IMR-90 (cell line): ENCODE measurements around the gene ZG16. TPM values are rescaled to one million over a fixed set of nuclear protein-coding genes. Genes with fewer than 3 reads are reported as not detected.

ENCODE experiments used
- ATAC-seq: fragments of 200-7000 bp; cut with Tn5 transposase; 2 replicates; pipeline ENCODE4 v1.9.1; 2020; ENCODE audit warnings: low read depth, mild to moderate bottlenecking, moderate library complexity
- BruUV-seq: library from RNA; stranded (reverse); fragments of 400-500 nt; replicated peaks from 2 replicates; lab custom pipeline; 2021; lab: Mats Ljungman, UMichigan
- CTCF ChIA-PET: fragments of 300-600 bp; formaldehyde crosslinking; extraction: SDS; loops from one replicate; lab custom pipeline; 2021; ENCODE audit warnings: antibody characterized with exemption; lab: Yijun Ruan, JAX
- POLR2A ChIA-PET: fragments of 300-600 bp; sonication (Branson Sonifier 250); formaldehyde crosslinking; loops from one replicate; lab custom pipeline; 2022; ENCODE audit warnings: antibody characterized with exemption; ENCODE audit not compliant: unreplicated experiment; lab: Charles Lee
- DNase-seq: peaks from one replicate; pipeline ENCODE4 v3.0.0; 2013
- H2AFZ ChIP-seq: replicated peaks from 2 replicates; pipeline ENCODE3; 2013; ENCODE audit warnings: low read length, mild to moderate bottlenecking; ENCODE audit not compliant: poor library complexity
- H2AK5ac ChIP-seq: 2 replicates; pipeline ENCODE4 v1.6.1; 2013; ENCODE audit warnings: low read depth, low read length, inconsistent platforms
- H2AK9ac ChIP-seq: replicated peaks from 2 replicates; pipeline ENCODE3; 2013; ENCODE audit warnings: mild to moderate bottlenecking, low read depth, low read length, moderate library complexity; ENCODE audit not compliant: poor library complexity
- H2BK120ac ChIP-seq: 2 replicates; pipeline ENCODE4 v1.6.1; 2013; ENCODE audit warnings: low read depth, low read length, inconsistent platforms
- H2BK15ac ChIP-seq: 3 replicates; pipeline ENCODE4 v1.6.1; 2013; ENCODE audit warnings: low read depth, low read length, inconsistent platforms
- H2BK20ac ChIP-seq: 2 replicates; pipeline ENCODE4 v1.6.1; 2013; ENCODE audit warnings: low read depth, mild to moderate bottlenecking, inconsistent platforms, low read length, moderate library complexity
- H2BK5ac ChIP-seq: 2 replicates; pipeline ENCODE4 v1.6.1; 2013; ENCODE audit warnings: mild to moderate bottlenecking, low read depth, low read length, inconsistent platforms; ENCODE audit not compliant: poor library complexity, severe bottlenecking
- H3K14ac ChIP-seq: replicated peaks from 2 replicates; pipeline ENCODE4 v1.6.1; 2013; ENCODE audit warnings: low read depth, low read length, inconsistent platforms
- H3K18ac ChIP-seq: 2 replicates; pipeline ENCODE4 v1.6.1; 2013; ENCODE audit warnings: low read depth, low read length, control low read depth
- H3K23ac ChIP-seq: 2 replicates; pipeline ENCODE4 v1.6.1; 2013; ENCODE audit warnings: low read depth, low read length, inconsistent platforms
- H3K27ac ChIP-seq: 2 replicates; pipeline ENCODE4 v1.5.1; 2013; ENCODE audit warnings: mild to moderate bottlenecking, control low read depth, low read length; ENCODE audit not compliant: insufficient read depth
- H3K27me3 ChIP-seq: 2 replicates; pipeline ENCODE4 v1.6.1; 2013; ENCODE audit warnings: low read length; ENCODE audit not compliant: control insufficient read depth, insufficient read depth
- H3K36me3 ChIP-seq: 2 replicates; pipeline ENCODE4 v1.6.1; 2013; ENCODE audit warnings: low read length, mixed read lengths; ENCODE audit not compliant: control insufficient read depth, insufficient read depth
- H3K4ac ChIP-seq: 2 replicates; pipeline ENCODE4 v1.6.1; 2013; ENCODE audit warnings: low read depth, low read length, inconsistent platforms
- H3K4me1 ChIP-seq: 2 replicates; pipeline ENCODE4 v1.6.1; 2013; ENCODE audit warnings: low read length, mixed read lengths; ENCODE audit not compliant: control insufficient read depth, insufficient read depth
- H3K4me2 ChIP-seq: 2 replicates; pipeline ENCODE4 v1.6.1; 2013; ENCODE audit warnings: low read depth, mild to moderate bottlenecking, control low read depth, low read length, moderate library complexity
- H3K4me3 ChIP-seq: 2 replicates; pipeline ENCODE4 v1.5.1; 2013; ENCODE audit warnings: low read depth, mild to moderate bottlenecking, control low read depth, low read length, moderate library complexity; ENCODE audit not compliant: insufficient read depth
- H3K56ac ChIP-seq: 2 replicates; pipeline ENCODE4 v1.6.1; 2013; ENCODE audit warnings: low read length, inconsistent platforms; ENCODE audit not compliant: insufficient read depth; ENCODE audit errors: extremely low read depth
- H3K79me1 ChIP-seq, 2 experiments: 2 replicates each; pipeline ENCODE4 v1.6.1; 2013; ENCODE audit warnings: low read length in 2 of 2, inconsistent platforms in 1 of 2, low read depth in 1 of 2
- H3K9ac ChIP-seq: 2 replicates; pipeline ENCODE4 v1.6.1; 2013; ENCODE audit warnings: low read depth, low read length, control low read depth
- H3K9me1 ChIP-seq: 2 replicates; pipeline ENCODE4 v1.6.1; 2013; ENCODE audit warnings: low read length, inconsistent platforms; ENCODE audit not compliant: insufficient read depth
- H3K9me3 ChIP-seq: 2 replicates; pipeline ENCODE4 v1.6.1; 2013; ENCODE audit warnings: low read length; ENCODE audit not compliant: control insufficient read depth, insufficient read depth
- H4K20me1 ChIP-seq: 2 replicates; pipeline ENCODE4 v1.6.1; 2013; ENCODE audit warnings: low read length, inconsistent platforms; ENCODE audit not compliant: insufficient read depth
- H4K5ac ChIP-seq: 2 replicates; pipeline ENCODE4 v1.6.1; 2013; ENCODE audit warnings: mild to moderate bottlenecking, low read depth, low read length, control low read depth
- H4K8ac ChIP-seq, 2 experiments: 2 replicates each; pipeline ENCODE4 v1.6.1; 2013; ENCODE audit warnings: low read depth in 2 of 2, low read length in 2 of 2, control low read depth in 1 of 2, inconsistent platforms in 1 of 2
- H4K91ac ChIP-seq: 2 replicates; pipeline ENCODE4 v1.6.1; 2013; ENCODE audit warnings: low read depth, low read length, inconsistent platforms; ENCODE audit not compliant: insufficient read depth
- BHLHE40 ChIP-seq: fragments of 150-350 bp; IDR thresholded peaks from 2 replicates; pipeline ENCODE4 v1.6.1; 2016; ENCODE audit warnings: mild to moderate bottlenecking, low read depth, low read length
- MAFK ChIP-seq: IDR thresholded peaks from 2 replicates; pipeline ENCODE4 v1.6.1; 2012; ENCODE audit warnings: low read depth, low read length, improper control_type of control experiment
- MAZ ChIP-seq: IDR thresholded peaks from 2 replicates; pipeline ENCODE4 v1.6.1; 2012; ENCODE audit warnings: low read depth, mild to moderate bottlenecking, low read length, improper control_type of control experiment, moderate library complexity, borderline replicate concordance
- MXI1 ChIP-seq: IDR thresholded peaks from 2 replicates; pipeline ENCODE4 v1.6.1; 2012; ENCODE audit warnings: low read depth, mild to moderate bottlenecking, low read length, moderate library complexity, borderline replicate concordance
- WGBS, 2 experiments: methylation state at CpG; one replicate each; pipeline versions ENCODE4 v1.1.5 to v1.1.7; 2013; ENCODE audit warnings: missing lambda C conversion rate in 2 of 2; ENCODE audit not compliant: insufficient read length in 1 of 2; ENCODE audit errors: extremely low coverage in 2 of 2; 5-methylcytosine and 5-hydroxymethylcytosine counted together
- dilution Hi-C: fragments of 300-500 bp; cut with HindIII; formaldehyde crosslinking; loops from one replicate; pipeline ENCODE4 v1.14.3; 2018; ENCODE audit warnings: low sequenced_read_pairs; ENCODE audit not compliant: unreplicated experiment
- in situ Hi-C: fragments of 300-500 bp; cut with MboI; formaldehyde crosslinking; loops from 3 replicates; pipeline ENCODE4 v1.14.3; 2019; ENCODE audit warnings: low sequenced_read_pairs, inconsistent platforms, mixed read lengths
- intact Hi-C: fragments of 100-400 bp; cut with micrococcal nuclease; formaldehyde crosslinking; loops from 2 replicates; pipeline ENCODE4 v1.10.0; 2022
- polyA plus RNA-seq, 3 experiments: library from polyadenylated mRNA; depleted of rRNA; stranded (reverse); fragments of >200 nt; gene quantifications; 2 replicates each; pipeline ENCODE4 v1.2.3, GENCODE V29; 2012; ENCODE audit warnings: low replicate concordance in 1 of 3
- total RNA-seq: library from RNA; depleted of rRNA; stranded (reverse); fragments of >200 nt; gene quantifications from 2 replicates; pipeline ENCODE4 v1.2.3, GENCODE V29; 2012

ZG16 gene
- total and polyA plus RNA-seq, 2 of the 4 experiments (the other 2 are of a cell fraction), result not detected

DNA sequence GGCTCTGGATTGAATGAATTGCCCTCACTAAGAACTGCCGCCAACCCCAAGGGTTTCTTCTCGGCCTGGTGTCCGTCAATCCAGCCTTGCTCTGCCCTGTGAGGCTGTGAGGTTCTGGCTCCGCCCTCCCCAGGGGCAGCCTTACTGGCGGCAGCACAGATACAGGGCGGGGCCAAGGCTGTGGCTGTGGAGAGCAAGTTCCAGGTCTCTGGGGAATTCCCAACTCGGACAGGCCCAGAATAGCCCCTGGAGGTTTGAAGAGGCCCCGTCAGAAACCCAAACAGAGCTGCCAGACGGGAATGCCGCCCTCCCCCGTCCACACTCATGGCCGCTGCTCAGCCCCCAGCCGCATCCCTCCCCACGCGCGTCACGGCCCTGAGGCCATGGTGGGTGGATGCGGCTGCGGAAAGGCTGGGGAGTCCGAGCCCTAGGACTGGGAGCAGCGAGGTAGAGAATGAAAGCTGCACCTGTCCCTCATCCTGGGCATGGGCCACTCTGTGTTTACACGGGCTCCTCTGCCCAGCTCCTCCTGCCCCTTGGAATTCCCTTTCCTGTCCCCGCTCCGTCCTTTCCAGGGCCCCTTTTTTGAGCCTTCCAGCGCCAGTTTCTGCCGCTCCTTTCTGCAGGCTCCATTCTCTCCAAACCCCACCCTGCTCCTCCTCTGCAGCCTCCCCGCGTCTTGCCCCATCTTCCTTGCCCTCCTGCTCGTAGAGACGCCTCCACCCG lies 33.3 kb downstream of the ZG16 start:
- peak overlapping the region; percentile 37 for H2BK5ac ChIP-seq
- peak overlapping the region; percentile 79 for H3K4me2 ChIP-seq
- H2BK20ac ChIP-seq, result peak overlapping the region; percentile 3; the same call in 1 of the 2 replicates
- peak overlapping the region; percentile 3; the same call in 1 of the 2 replicates for H4K5ac ChIP-seq
- intact Hi-C loops (no loop called here), in situ Hi-C loops (no loop called here), dilution Hi-C loops (no loop called here)
- no peaks in the 10 kb centered on the region for H3K9me3 ChIP-seq
- no peaks in the 10 kb centered on the region for H3K27me3 ChIP-seq
- H3K27ac ChIP-seq, result peak overlapping the region; percentile 83
- H3K4ac ChIP-seq, result peak overlapping the region; percentile 76
- H3K4me1 ChIP-seq, result peaks cover 27% of the 10 kb centered on the region
- ChIA-PET CTCF (interaction anchor here (1.4 kb wide), 1 partner anchor 21 kb away, joined by 3 read pairs; no protein-coding TSS in a partner anchor), POLR2A (interaction anchor here (0.7 kb wide), 1 partner anchor 19 kb away, joined by 6 read pairs; no protein-coding TSS in a partner anchor)
- H2AK9ac ChIP-seq, result peak overlapping the region; percentile 98
- H3K18ac ChIP-seq, result peak overlapping the region; percentile 26; the same call in 1 of the 2 replicates
- H2AFZ ChIP-seq, result peak overlapping the region; percentile 90
- 0 out of 2 replicates have a peak overlapping the region, but pooled peaks have one; percentile 54 for H3K56ac ChIP-seq
- H4K20me1 ChIP-seq, result peaks cover 30% of the 10 kb centered on the region
- peaks cover 13% of the 10 kb centered on the region for H3K9me1 ChIP-seq
- peak overlapping the region; percentile 86 for H2AK5ac ChIP-seq
- H3K79me1 ChIP-seq, result peaks cover 8 to 50% of the 10 kb centered on the region in 2 experiments; a peak in 3 of 4 replicates
- TF ChIP-seq MXI1 (peak; percentile 61; the same call in 1 of the 2 replicates), MAFK (no peak), MAZ (peak; percentile 91), BHLHE40 (no peak)
- peak; percentile 70 for ATAC-seq
- peak overlapping the region; percentile 76; the same call in 1 of the 2 replicates for H3K14ac ChIP-seq
- H4K8ac ChIP-seq, result peak overlapping the region in 1 of 2 experiments; percentile 55; a peak in 1 of 4 replicates
- peak overlapping the region; percentile 47; the same call in 1 of the 3 replicates for H2BK15ac ChIP-seq
- no TSS peak for BruUV-seq
- peak overlapping the region; percentile 80 for H3K4me3 ChIP-seq
- peak overlapping the region; percentile 72 for H4K91ac ChIP-seq
- peak overlapping the region; percentile 55 for H3K9ac ChIP-seq
- WGBS, 2 experiments, result 0% methylated on average over 7 of the region's 31 CpGs; no CpG with 5 or more reads in 1 of the 2 experiments
- H2BK120ac ChIP-seq, result peak overlapping the region; percentile 41
- DNase-seq, result peak; percentile 98
- H3K23ac ChIP-seq, result peak overlapping the region; percentile 79
- H3K36me3 ChIP-seq, result peaks cover 12% of the 10 kb centered on the region
